Bronchial epithelial cell (primary cell): ENCODE results near the gene NSMCE1. TPM values are rescaled to one million over a fixed set of nuclear protein-coding genes. Genes with fewer than 3 reads are reported as not detected.
"Not testable (repeated sequence)": the region's sequence is repeated elsewhere in the genome, so short reads cannot be mapped to it uniquely, and the experiment has no call there.

Experiments
- DNase-seq: peaks from one replicate; pipeline ENCODE4 v3.0.0-alpha.2; 2010; ENCODE audit warnings: low read depth
- FAIRE-seq: peaks from 2 replicates; lab custom pipeline; 2011; peaks lifted over from hg19 to GRCh38; lab: Jason Lieb, UNC
- H3K27me3 ChIP-seq: 2 replicates; pipeline ENCODE4 v1.5.1; 2011; ENCODE audit warnings: low read length; ENCODE audit not compliant: control insufficient read depth, insufficient read depth
- H3K36me3 ChIP-seq: 2 replicates; pipeline ENCODE4 v1.5.1; 2011; ENCODE audit warnings: low read length; ENCODE audit not compliant: control insufficient read depth, insufficient read depth
- H3K4me3 ChIP-seq: 2 replicates; pipeline ENCODE4 v1.5.1; 2011; ENCODE audit warnings: mild to moderate bottlenecking, low read depth, low read length, control low read depth
- CTCF ChIP-seq: IDR thresholded peaks from 2 replicates; pipeline ENCODE4 v1.5.1; 2011; ENCODE audit warnings: mild to moderate bottlenecking, moderate library complexity, low read length, control low read depth, inconsistent platforms; ENCODE audit not compliant: insufficient read depth, severe bottlenecking
- total RNA-seq: library from RNA; depleted of rRNA; stranded (reverse); fragments of >200 nt; gene quantifications from 2 replicates; pipeline ENCODE4 v1.2.1, GENCODE V29; 2014

The NSMCE1 gene
- total RNA-seq, 1 donor from 2014 or later = 111 TPM

DNA sequence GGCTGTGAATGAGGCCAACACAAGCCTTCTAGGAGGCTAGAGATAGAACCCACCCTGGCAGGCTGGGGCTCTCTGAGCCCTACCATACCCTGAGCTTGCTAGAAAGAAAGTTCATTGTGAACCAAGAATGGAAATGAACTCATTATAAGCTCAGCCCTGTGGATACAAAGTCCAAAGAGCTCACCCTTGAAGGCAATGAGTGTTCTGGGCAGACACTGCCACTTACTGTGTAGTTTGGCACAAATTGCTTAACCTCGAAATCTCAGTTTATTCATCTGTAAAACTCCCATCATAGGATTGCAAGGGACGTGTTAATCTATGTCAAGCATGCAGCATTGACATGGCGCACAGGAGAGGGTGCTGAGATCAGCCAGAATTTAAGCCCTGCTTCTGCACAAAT, 59.8 kb downstream of the NSMCE1 start:
- Histone ChIP-seq H3K36me3 (peaks cover 3% of the 10 kb centered on the region), H3K4me3 (no peak overlapping the region), H3K27me3 (no peaks in the 10 kb centered on the region)
- DNase-seq (no peak), FAIRE-seq (no peak)
- TF ChIP-seq CTCF = no peak

DNA sequence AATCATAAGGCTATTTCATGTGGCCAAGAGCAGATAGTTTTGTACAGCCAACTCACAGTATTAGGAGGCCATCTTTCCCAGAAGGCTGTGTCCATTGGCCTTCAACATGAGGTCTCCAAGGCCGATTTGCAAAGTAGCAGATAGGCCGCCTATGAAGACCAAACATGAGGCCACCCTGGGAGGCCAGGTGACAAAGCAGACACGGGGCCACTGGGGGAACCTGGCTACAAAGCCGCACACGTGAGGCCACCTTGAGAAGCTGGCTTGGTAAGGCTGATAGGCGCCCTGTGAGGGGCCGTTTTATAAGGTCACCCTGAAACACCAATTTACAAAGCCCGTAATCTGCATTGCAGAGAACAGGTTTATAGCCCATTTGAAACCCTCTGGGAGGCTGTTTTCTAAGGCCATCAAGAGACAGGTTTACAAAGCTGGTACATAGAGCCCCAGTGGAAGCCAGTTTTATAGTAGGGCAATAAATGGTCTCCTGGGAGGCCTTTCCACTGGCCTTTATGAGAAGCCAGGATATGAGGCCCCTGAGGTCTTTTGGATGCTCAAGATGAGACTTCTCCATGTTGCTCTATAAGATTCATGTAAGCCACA, 60.4 kb downstream of the NSMCE1 start:
- no peak for TF ChIP-seq CTCF
- DNase-seq (no peak), FAIRE-seq (no peak)
- no peak overlapping the region for H3K4me3 ChIP-seq
- H3K36me3 ChIP-seq = peaks cover 3% of the 10 kb centered on the region
- no peaks in the 10 kb centered on the region for H3K27me3 ChIP-seq

DNA sequence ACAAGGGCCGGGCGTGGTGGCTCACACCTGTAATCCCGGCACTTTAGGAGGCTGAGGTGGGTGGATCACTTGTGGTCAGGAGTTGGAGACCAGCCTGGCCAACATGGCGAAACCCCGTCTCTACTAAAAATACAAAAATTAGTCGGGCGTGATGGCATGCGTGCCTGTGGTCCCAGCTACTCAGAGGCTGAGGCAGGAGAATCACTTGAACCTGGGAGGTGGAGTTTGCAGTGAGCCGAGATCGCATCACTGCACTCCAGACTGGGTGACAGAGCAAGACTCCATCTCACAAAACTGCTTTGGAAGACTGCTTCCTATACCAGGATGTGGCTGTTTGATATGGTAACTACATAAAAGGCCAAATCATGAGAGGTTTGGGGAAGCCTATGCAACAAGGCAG, 61.5 kb downstream of the NSMCE1 start:
- not testable (repeated sequence) for H3K27me3 ChIP-seq, H3K36me3 ChIP-seq, DNase-seq, FAIRE-seq, H3K4me3 ChIP-seq

- TF ChIP-seq CTCF = no peak
- FAIRE-seq = no peak
- DNase-seq = no peak
- Histone ChIP-seq H3K27me3 (no peaks in the 10 kb centered on the region), H3K36me3 (peaks cover 3% of the 10 kb centered on the region), H3K4me3 (no peak overlapping the region)
Measured at GRCh38 chr16:27205423-27206065, 63.0 kb downstream of the NSMCE1 start.

DNA sequence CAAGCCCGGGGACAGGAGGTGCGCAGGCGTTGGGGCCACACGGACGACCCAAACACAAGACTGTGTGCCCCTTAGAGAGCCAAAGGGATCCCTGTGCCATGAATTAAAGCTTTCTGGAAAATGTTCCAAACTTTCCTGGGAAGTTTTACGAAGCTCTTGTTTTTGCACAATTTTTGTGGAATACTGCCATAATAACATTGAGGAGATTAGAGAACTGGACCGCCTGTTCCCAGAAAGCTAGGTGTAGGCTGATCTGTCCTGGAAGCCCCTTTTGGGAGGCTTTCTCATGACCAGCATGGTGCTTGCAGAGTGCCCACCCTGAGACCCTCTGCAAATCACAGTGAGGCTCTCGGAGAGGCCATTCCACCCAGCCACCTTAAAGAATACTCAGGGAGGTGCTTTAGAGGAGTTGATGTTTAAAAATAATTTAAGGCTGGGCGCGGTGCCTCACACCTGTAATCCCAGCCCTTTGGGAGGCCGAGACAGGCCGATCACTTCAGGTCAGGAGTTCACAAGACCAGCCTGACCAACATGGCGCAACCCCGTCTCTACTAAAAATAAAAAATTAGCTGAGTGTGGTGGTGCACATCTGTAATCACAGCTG, 64.2 kb downstream of the NSMCE1 start:
- no peak for FAIRE-seq
- H3K36me3 ChIP-seq = no peaks in the 10 kb centered on the region
- H3K4me3 ChIP-seq = peak overlapping the region; percentile 94
- no peak for TF ChIP-seq CTCF
- DNase-seq = no peak
- no peaks in the 10 kb centered on the region for H3K27me3 ChIP-seq

GRCh38 chr16:27203507-27204311, 64.9 kb downstream of the NSMCE1 start, which contains the start of gene KDM8:
TSS of gene KDM8 (plus strand) at chr16:27203526. CDS start at chr16:27210124, 6,598 bp downstream.
- FAIRE-seq (no peak), DNase-seq (peak; percentile 98)
- no peak for TF ChIP-seq CTCF
- peak within 1 kb of the TSS; percentile 94 for H3K4me3 ChIP-seq
- no peaks in the 10 kb centered on the region for H3K36me3 ChIP-seq
- no peaks in the 10 kb centered on the region for H3K27me3 ChIP-seq
